GM12892 (cell line): ENCODE measurements around the gene CCDC33.

Source experiments
- POLR2A ChIP-seq: IDR thresholded peaks from 2 replicates; pipeline ENCODE4 v1.6.1; 2011; ENCODE audit warnings: low read depth, low read length, control low read depth
- TAF1 ChIP-seq: IDR thresholded peaks from 2 replicates; pipeline ENCODE4 v1.6.1; 2011; ENCODE audit warnings: low read depth, mild to moderate bottlenecking, control low read depth, low read length, borderline replicate concordance

DNA sequence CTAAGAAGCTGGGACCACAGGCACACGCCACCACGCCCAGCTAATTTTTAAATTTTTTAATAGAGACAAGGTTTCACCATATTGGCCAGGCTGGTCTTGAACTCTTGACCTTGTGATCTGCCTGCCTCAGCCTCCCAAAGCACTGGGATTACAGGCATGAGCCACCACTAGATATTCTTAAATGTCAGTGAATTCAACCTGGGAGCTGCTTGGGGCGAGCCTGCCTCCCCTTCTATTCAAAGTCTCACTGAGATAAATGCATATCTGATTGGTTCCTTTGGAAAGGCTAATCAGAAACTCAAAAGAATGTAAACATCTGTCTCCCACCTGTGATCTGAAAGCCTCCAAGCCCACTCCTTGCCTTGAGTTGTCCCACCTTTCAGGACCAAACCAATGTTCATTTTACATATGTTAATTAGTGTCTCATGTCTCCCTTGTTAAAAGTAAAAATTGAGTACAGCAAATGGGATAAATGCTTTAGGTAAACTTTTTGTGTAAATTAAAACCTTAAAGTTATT is 116.3 kb downstream of the CCDC33 start:
- TF ChIP-seq TAF1 (no peak), POLR2A (no peak)
